Stimulated activated CD4-positive, alpha-beta T cell treated with anti-CD3 and anti-CD28 coated beads, Interleukin-4, amount 100 ng/mL, for 48 hours (primary cell): Measurements from ENCODE around the gene EPG5.
"Not testable (repeated sequence)": the region's sequence is repeated elsewhere in the genome, so short reads cannot be mapped to it uniquely, and the experiment has no call there.

ENCODE experiments used
- DNase-seq, 2 donors: peaks; one replicate each; pipeline ENCODE4 v3.0.0-alpha.2; 2020; ENCODE audit warnings: low read depth in 2 of 2

Gene EPG5

GRCh38 chr18:45967007-45967706 lies at the start of gene EPG5:
EPG5 (minus strand) TSS chr18:45967329; CDS start chr18:45967239, 90 bp downstream.
- DNase-seq, result peak; percentile 84 to 93

- no peak for DNase-seq
These were observed 46.5 kb upstream of the EPG5 start for GRCh38 chr18:46013484-46014189.

GRCh38 chr18:46010676-46011075 lies 43.5 kb upstream of the EPG5 start:
- no peak for DNase-seq

GRCh38 chr18:46010050-46010449 lies 42.9 kb upstream of the EPG5 start:
- DNase-seq, result no peak

- no peak for DNase-seq
These were observed 42.2 kb upstream of the EPG5 start for GRCh38 chr18:46009125-46009840.

GRCh38 chr18:46008531-46008930 lies 41.4 kb upstream of the EPG5 start:
- no peak for DNase-seq

GRCh38 chr18:46007165-46007564 lies 40.0 kb upstream of the EPG5 start:
- no peak for DNase-seq

- DNase-seq, result no peak
These were observed 35.8 kb upstream of the EPG5 start for GRCh38 chr18:46002934-46003333.

- DNase-seq, result no peak
These were observed 34.8 kb upstream of the EPG5 start for GRCh38 chr18:46001892-46002291.

GRCh38 chr18:46001074-46001473 lies 33.9 kb upstream of the EPG5 start:
- DNase-seq, result no peak

- DNase-seq, result no peak
These were observed 32.4 kb upstream of the EPG5 start for GRCh38 chr18:45999536-45999935.

GRCh38 chr18:45998244-45998643 lies 31.1 kb upstream of the EPG5 start:
- no peak for DNase-seq

- DNase-seq, result peak; percentile 10 to 13
These were observed 30.6 kb upstream of the EPG5 start for GRCh38 chr18:45997700-45998151.

GRCh38 chr18:45995461-45995860 lies 28.3 kb upstream of the EPG5 start:
- DNase-seq, result no peak

- no peak for DNase-seq
These were observed 26.3 kb upstream of the EPG5 start for GRCh38 chr18:45993438-45993837.

GRCh38 chr18:45992527-45992926 lies 25.4 kb upstream of the EPG5 start:
- not testable (repeated sequence) for DNase-seq

- DNase-seq, result no peak
These were observed 24.7 kb upstream of the EPG5 start for GRCh38 chr18:45991788-45992187.

GRCh38 chr18:45984546-45985235 lies 17.6 kb upstream of the EPG5 start:
- DNase-seq, result no peak

GRCh38 chr18:45981821-45982220 lies 14.7 kb upstream of the EPG5 start:
- DNase-seq, result no peak

GRCh38 chr18:45980229-45980628 lies 13.1 kb upstream of the EPG5 start:
- no peak for DNase-seq

- DNase-seq, result no peak
These were observed 11.0 kb upstream of the EPG5 start for GRCh38 chr18:45978084-45978483.

- DNase-seq, result no peak
These were observed 9.8 kb upstream of the EPG5 start for GRCh38 chr18:45976974-45977373.
